ENCODE data around the gene NUMA1.

The NUMA1 gene

GRCh38 chr11:72048766-72049460 lies 31.4 kb downstream of the NUMA1 start:
- no peak for DNase-seq

DNA sequence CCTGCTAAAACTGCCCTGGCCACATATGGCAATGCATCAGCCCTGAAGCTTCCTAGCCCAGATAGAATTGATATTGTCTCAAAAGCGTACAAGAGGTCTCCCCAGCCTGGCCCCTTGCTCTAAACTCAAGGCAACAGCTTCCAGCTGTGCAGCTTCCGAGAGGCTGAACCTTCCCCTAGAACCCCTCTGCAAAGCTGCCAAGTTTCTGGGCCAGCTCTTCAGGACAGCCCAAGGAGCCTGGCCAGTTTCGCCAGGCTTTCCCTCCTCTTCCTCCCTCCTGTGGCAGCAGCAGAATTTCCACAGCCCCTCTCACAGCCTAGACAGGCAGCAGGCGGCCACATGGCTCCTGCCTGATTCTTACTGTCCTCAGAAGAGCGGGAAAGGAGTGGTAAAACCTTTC lies 34.5 kb downstream of the NUMA1 start:
- no peak for DNase-seq

DNA sequence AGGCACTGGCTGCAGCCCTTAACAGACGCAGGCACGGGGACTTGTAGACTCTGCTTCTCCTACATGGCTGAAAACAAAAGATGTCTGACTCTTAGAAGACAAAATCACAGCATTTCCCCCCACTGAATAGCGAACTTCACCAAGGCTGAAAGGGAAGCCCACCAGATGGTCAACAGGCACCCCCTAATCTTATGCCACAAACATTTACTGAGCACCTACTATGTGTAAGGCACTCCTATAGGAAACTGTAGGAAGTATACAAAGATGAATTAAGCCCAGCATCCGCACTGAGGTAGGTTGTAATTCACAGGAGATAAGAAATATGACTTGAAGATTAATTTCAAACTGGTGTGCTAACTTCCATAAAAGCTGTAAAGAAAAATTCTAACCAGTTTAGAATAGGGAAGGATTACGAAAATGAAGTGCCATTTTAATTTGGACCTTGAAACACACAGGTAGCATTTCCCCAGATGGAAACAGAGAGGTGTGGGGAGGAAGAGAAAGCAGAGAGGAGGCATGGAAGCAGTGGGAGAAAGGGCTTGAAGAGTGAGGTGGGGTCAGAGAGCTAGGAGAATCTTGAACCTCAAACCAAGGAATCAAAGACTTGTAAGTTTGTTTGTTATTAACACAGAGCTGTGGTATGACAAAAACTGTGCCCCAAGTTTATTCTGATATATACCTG lies 38.1 kb downstream of the NUMA1 start:
- no peak for DNase-seq

DNA sequence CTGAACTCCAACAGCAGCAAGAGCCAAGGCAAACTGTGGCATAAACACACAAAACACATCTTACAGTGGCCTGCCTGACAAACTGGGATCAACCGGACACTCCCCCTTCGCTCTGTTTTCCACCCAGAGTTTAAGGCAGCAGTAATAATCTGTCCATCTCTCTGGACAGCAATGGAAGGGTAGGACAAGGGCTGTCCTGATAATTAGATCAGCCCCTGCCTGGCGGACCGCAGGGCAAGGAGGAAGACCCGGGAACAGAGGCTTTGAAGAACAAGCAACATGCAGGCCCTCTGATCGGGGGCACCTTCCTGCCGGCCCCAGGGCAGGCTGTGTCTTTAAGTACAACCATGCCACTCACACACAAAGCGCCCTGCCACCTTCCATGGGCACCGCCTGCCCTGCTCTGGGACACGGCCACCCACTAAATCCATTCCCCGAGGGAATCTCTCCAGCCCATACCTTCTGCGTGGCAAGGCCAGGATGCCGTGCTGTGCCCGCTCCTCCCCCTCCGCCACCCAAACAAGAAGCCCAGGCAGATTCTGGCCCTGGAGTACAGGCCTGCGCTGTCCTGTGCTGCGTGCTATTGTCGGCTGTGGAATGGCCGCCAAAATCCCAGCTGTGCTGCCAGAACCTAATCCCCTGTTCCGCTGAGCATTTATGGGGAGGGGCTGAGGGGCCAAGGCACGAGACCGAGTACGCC lies 38.8 kb downstream of the NUMA1 start:
- peak; percentile 81 for DNase-seq

- DNase-seq = peak; percentile 70
Observed at GRCh38 chr11:72040491-72041363, 39.6 kb downstream of the NUMA1 start.

DNA sequence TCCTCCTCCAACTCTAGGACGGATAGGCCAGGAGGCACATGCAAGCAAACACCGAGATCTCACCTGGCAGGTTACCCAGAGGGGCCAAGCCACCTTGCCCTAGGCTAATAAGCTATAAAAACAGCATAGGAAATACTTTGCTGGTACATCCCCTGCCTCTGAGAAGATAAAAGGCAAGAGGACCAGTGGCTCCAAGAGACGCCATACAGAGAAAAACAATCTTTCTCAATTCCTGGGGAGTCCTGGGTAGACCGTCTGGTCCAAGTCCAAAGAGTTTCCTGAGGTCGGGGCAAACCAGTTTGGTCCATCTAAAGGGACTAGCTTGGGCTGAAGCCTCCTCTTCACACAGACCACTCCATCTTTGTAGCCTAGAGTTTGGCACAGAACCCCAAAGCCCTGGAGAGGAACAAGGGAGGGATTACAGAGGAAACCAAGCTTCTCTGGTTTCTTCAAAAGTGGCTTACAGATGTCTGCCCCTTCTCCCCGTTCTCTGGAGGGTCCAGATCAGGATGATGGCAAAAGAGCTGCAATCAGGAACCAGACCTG lies 40.4 kb downstream of the NUMA1 start:
- DNase-seq = no peak

DNA sequence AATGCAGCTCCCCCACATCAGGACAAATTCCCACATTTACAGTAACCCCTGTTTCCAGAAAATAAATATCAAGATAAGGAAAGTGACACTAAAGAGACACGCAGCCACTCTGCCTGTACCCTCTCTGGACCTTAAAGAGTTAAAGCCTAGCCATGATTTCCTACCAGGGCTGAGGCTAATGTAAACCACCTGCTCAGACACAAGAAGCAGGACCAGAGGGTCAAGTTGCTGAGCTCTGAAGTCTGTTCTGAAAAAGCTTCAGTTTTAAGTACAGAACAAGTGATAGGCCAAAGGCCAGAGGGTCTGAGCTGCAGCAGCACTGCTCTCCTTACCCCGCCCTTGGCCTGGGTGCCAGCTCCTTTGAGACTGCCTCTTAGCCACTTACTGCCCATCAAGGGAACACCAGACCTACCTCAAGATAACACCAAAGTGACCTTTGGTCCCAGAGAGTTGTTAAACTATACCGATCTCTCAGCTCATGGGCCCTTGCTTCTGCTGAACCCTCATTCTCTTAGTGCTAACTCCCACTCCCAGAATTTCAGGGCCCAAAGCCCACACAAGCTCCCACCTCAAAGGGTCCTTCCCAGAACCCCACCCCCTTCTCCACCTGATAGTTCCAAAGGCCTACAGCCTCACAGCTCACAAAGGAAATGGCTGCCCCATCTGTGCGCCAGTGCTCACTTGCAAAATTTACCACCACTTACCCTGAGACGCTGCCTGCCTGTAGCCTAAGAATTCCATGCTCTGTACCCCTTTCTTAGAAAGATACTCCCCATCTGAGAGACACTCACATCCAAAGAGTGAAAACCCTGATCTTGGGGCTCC lies 41.1 kb downstream of the NUMA1 start:
- DNase-seq = no peak

- no peak for DNase-seq
Observed at GRCh38 chr11:72038491-72038890, 41.9 kb downstream of the NUMA1 start.

DNA sequence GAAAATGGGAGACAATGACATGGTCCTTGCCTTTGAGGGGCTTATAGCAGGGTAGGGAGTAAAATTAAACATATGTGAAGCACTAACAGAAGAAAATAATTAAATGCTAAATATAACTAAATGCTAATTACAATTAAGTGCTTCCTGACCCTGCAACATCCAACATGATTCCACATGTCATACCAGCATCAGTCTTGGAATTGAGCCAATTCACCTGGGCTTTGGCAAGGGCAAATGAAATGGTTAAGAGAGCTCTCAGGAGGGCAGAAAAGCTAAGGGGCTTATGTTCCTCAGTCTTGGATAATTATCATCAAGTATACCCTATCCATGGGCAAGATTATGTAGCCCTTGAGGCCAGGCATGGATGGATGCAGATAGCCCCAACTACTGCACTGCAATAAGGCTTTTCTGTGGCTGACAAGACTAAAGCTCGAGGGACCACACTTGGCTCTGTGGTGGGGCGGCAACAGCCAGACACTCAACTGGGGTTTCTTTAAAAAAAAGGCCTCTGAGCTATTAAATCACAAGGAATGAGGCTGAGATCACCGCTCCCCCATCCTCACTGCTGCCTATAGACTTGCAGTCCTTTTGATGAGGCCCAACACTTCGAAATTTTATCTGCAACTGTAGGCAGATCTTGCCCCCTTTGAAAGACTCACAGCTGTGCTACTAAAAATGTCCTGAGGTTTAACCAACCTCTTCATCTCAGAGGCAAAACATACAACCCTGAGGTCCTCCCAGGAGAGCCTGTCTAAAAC lies 42.6 kb downstream of the NUMA1 start:
- no peak for DNase-seq

- no peak for DNase-seq
Observed at GRCh38 chr11:72036687-72037086, 43.7 kb downstream of the NUMA1 start.

- DNase-seq = no peak
Observed at GRCh38 chr11:72030472-72031045, 49.8 kb downstream of the NUMA1 start.

DNA sequence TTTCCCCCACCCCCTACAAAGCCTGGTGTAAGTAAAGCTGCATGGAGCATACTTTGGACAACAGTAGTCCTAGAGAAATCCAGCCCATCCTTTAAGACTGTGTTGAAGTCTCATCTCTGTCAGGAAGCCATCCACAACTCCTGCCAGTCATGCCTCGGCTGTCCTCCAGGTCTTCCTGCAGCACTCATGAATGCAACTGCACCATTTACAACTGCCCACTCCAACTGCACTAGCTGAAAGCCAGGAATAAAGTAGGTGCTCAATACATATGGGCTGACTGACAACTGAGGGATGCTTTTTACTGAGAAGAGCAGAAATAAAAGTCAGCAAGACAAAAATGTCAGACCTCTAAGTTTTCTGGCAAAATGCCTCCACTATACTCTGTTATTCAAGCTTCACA lies 54.3 kb downstream of the NUMA1 start:
- DNase-seq = no peak

DNA sequence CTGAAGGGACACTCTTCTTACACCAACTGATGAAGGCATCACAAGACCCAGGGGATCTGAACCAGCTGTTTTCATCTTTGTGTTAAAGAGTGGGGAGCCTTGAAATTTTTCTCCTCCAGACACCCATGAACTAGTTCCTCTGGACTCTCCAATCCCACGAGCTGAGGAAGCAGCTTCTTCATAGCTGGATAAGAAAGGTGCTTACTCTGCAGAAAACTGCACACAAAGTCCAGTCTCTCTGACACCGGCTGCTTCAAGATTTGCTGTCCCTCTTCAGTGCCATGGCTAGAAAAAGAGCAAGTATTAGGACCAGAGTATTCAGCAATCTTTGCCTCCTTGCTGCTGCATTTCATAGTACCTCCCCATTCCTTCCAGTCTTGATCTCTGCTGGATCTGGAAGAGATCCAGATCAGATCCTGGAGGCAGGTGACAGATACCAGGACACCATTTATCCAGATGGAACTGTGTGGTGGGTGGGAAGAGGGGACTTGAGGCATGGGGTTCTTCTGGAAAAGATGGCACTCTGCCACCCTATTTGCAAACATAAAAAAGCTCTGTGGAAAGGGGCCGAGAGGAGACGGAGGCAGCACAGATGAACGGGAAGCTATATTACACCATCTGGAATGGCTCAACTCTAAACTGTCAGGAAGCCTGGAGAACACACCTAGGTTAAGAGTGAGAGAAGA lies 56.1 kb downstream of the NUMA1 start:
- DNase-seq = no peak

DNA sequence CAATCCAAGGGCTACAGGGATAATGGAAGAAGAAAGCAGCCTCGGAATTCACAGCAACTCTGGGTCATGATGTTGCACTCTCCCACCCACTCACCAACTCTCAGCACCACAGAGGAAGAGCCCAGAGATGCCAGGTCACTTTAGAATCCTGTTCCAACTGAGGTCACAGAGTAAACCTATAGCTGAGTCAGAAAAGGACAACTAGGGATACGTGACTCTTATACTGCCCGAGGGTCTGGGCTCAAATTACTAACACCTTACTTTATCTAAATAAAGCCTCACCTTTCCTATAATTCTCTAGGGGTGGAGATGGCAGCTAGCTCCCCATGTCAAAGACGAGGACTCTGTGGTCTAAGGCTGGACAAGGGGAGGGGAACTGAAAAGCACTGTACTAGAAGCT lies 57.0 kb downstream of the NUMA1 start:
- no peak for DNase-seq

GRCh38 chr11:72018171-72018570 lies 62.2 kb downstream of the NUMA1 start:
- no peak for DNase-seq

GRCh38 chr11:72015511-72016061 lies 64.8 kb downstream of the NUMA1 start:
- DNase-seq = no peak

GRCh38 chr11:72014761-72015320 lies 65.5 kb downstream of the NUMA1 start:
- no peak for DNase-seq

DNA sequence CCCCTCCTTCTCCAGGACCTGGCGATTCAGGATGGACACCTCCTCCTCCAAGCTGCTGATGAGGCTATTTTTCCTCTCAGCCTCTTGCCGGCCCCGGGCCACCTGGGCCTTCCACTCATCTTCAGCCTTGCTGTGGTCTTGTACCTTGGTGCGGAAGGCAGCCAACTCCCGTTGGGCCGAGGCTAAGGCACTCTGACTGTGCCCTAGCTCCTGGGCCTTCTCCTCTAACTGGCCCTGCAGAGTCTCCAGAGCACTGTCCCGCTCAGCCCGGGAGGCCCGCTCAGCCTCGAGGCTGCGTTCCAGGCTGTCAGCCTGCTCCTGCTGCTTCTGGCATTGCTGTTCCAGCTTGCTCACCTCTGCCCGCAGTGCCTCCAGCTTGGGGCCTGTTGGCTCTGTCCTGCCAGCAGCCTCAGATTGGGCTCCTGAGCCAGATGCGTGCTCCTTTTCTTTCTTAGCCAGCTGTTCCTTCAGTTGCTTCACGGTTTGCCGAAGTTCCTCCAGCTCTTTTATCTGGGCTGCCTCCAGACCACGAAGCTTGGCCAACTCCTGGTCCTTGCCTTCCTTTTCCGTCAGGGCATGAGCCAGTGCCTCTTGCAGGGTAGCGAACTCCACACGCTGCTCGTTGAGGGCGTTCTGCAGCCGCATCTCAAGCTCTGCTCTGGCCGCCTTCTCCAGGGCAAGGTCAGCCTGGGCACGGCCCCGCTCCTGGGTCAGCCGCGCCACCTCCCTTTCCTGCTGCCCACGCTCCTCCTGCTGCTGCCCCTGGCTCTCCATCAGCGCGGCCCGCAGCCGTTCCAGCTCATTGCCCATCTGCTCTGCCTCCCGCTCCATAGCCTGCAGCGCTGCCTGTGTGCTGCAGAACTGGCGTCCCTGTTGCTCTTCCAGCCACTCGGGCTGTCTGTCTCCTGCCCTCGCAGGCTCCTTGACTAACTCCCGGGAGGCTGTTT lies 66.3 kb downstream of the NUMA1 start:
- no peak for DNase-seq
